NCI-H2227 (cell line): Measurements from ENCODE around the gene ZNF524.

ENCODE experiments used
- DNase-seq: peaks from one replicate; lab custom pipeline; 2025; ENCODE audit not compliant: unreplicated experiment; lab: John Stamatoyannopoulos, UW

The ZNF524 gene

GRCh38 chr19:55601084-55601483 lies 996 bp downstream of the ZNF524 start:
- DNase-seq, result peak; percentile 64

- no peak for DNase-seq
Measured at GRCh38 chr19:55602104-55603001, 2.3 kb downstream of the ZNF524 start.

GRCh38 chr19:55603115-55603514 lies 3.0 kb downstream of the ZNF524 start:
- no peak for DNase-seq

- no peak for DNase-seq
Measured at GRCh38 chr19:55603581-55604292, 3.6 kb downstream of the ZNF524 start.

- DNase-seq, result peak; percentile 100
Measured at GRCh38 chr19:55605207-55605636, 5.1 kb downstream of the ZNF524 start.

GRCh38 chr19:55605637-55606470 lies 5.8 kb downstream of the ZNF524 start, which contains the start of gene ZNF865:
Gene ZNF865, plus strand, starts transcription at chr19:55605647. Its CDS starts 7,972 bp downstream, at chr19:55613619.
- DNase-seq, result peak; percentile 94

- no peak for DNase-seq
Measured at GRCh38 chr19:55606471-55606787, 6.3 kb downstream of the ZNF524 start.

- DNase-seq, result no peak
Measured at GRCh38 chr19:55606817-55607216, 6.7 kb downstream of the ZNF524 start.

GRCh38 chr19:55609326-55609725 lies 9.2 kb downstream of the ZNF524 start:
- DNase-seq, result no peak

- no peak for DNase-seq
Measured at GRCh38 chr19:55611300-55611982, 11.4 kb downstream of the ZNF524 start.

GRCh38 chr19:55611983-55612645 lies 12.0 kb downstream of the ZNF524 start:
- no peak for DNase-seq

GRCh38 chr19:55613396-55613795 lies 13.3 kb downstream of the ZNF524 start:
- DNase-seq, result no peak

GRCh38 chr19:55613930-55614710 lies 14.0 kb downstream of the ZNF524 start:
- DNase-seq, result no peak

GRCh38 chr19:55614711-55615542 lies 14.8 kb downstream of the ZNF524 start:
- no peak for DNase-seq

- DNase-seq, result no peak
Measured at GRCh38 chr19:55615543-55616394, 15.7 kb downstream of the ZNF524 start.

- DNase-seq, result no peak
Measured at GRCh38 chr19:55616395-55616875, 16.3 kb downstream of the ZNF524 start.

- DNase-seq, result no peak
Measured at GRCh38 chr19:55617426-55617825, 17.3 kb downstream of the ZNF524 start.
